NK-92 treated with Interleukin-12 subunit alpha and Interleukin-12 subunit beta, amount 100 ng/mL, for 24 hours (cell line): ENCODE measurements around the gene ATP4B.

Source experiments
- DNase-seq: peaks from one replicate; lab custom pipeline; 2025; lab: John Stamatoyannopoulos, UW

The ATP4B gene

GRCh38 chr13:113607889-113608635 lies 49.9 kb downstream of the ATP4B start:
- DNase-seq = no peak

GRCh38 chr13:113607056-113607888 lies 50.7 kb downstream of the ATP4B start:
- no peak for DNase-seq

GRCh38 chr13:113605866-113606438 lies 52.0 kb downstream of the ATP4B start:
- DNase-seq = no peak

- DNase-seq = no peak
Measured at GRCh38 chr13:113605461-113605860, 52.5 kb downstream of the ATP4B start.

GRCh38 chr13:113604186-113604585 lies 53.8 kb downstream of the ATP4B start:
- DNase-seq = no peak

- no peak for DNase-seq
Measured at GRCh38 chr13:113603116-113603710, 54.8 kb downstream of the ATP4B start.

GRCh38 chr13:113602291-113602988 lies 55.6 kb downstream of the ATP4B start:
- DNase-seq = no peak

- DNase-seq = no peak
Measured at GRCh38 chr13:113601166-113602070, 56.6 kb downstream of the ATP4B start.

- DNase-seq = no peak
Measured at GRCh38 chr13:113599391-113599790, 58.6 kb downstream of the ATP4B start.
